ENCODE data around the gene CCDC60.

The CCDC60 gene

GRCh38 chr12:119444462-119445044 lies 110.0 kb downstream of the CCDC60 start:
- DNase-seq (ENCODE audit: low read depth in 1 of 2, low spot score in 1 of 2): peak in 1 of 2 donors; percentile 12

- DNase-seq (ENCODE audit: low read depth in 1 of 2, low spot score in 1 of 2): no peak
Measured at GRCh38 chr12:119446459-119446858, 111.9 kb downstream of the CCDC60 start.

GRCh38 chr12:119447126-119447525 lies 112.6 kb downstream of the CCDC60 start:
- DNase-seq (ENCODE audit: low read depth in 1 of 2, low spot score in 1 of 2): no peak

GRCh38 chr12:119447618-119448017 lies 113.1 kb downstream of the CCDC60 start:
- DNase-seq (ENCODE audit: low read depth in 1 of 2, low spot score in 1 of 2): no peak

GRCh38 chr12:119448611-119449131 lies 114.1 kb downstream of the CCDC60 start:
- no peak for DNase-seq (ENCODE audit: low read depth in 1 of 2, low spot score in 1 of 2)

- no peak for DNase-seq (ENCODE audit: low read depth in 1 of 2, low spot score in 1 of 2)
Measured at GRCh38 chr12:119450771-119451170, 116.2 kb downstream of the CCDC60 start.

GRCh38 chr12:119456824-119457223 lies 122.3 kb downstream of the CCDC60 start:
- DNase-seq (ENCODE audit: low read depth in 1 of 2, low spot score in 1 of 2): no peak

GRCh38 chr12:119457271-119457670 lies 122.7 kb downstream of the CCDC60 start:
- no peak for DNase-seq (ENCODE audit: low read depth in 1 of 2, low spot score in 1 of 2)

GRCh38 chr12:119459481-119459880 lies 125.0 kb downstream of the CCDC60 start:
- DNase-seq (ENCODE audit: low read depth in 1 of 2, low spot score in 1 of 2): no peak

- no peak for DNase-seq (ENCODE audit: low read depth in 1 of 2, low spot score in 1 of 2)
Measured at GRCh38 chr12:119460876-119461275, 126.3 kb downstream of the CCDC60 start.

GRCh38 chr12:119461636-119462214 lies 127.2 kb downstream of the CCDC60 start:
- no peak for DNase-seq (ENCODE audit: low read depth in 1 of 2, low spot score in 1 of 2)

GRCh38 chr12:119463211-119463926 lies 128.8 kb downstream of the CCDC60 start:
- DNase-seq (ENCODE audit: low read depth in 1 of 2, low spot score in 1 of 2): no peak

- DNase-seq (ENCODE audit: low read depth in 1 of 2, low spot score in 1 of 2): no peak
Measured at GRCh38 chr12:119468296-119468695, 133.8 kb downstream of the CCDC60 start.

- no peak for DNase-seq (ENCODE audit: low read depth in 1 of 2, low spot score in 1 of 2)
Measured at GRCh38 chr12:119475650-119476049, 141.1 kb downstream of the CCDC60 start.

GRCh38 chr12:119476951-119477350 lies 142.4 kb downstream of the CCDC60 start:
- no peak for DNase-seq (ENCODE audit: low read depth in 1 of 2, low spot score in 1 of 2)

GRCh38 chr12:119479121-119479561 lies 144.6 kb downstream of the CCDC60 start:
- no peak for DNase-seq (ENCODE audit: low read depth in 1 of 2, low spot score in 1 of 2)

- DNase-seq (ENCODE audit: low read depth in 1 of 2, low spot score in 1 of 2): no peak
Measured at GRCh38 chr12:119480551-119480950, 146.0 kb downstream of the CCDC60 start.

GRCh38 chr12:119486599-119487154 lies 152.1 kb downstream of the CCDC60 start:
- no peak for DNase-seq (ENCODE audit: low read depth in 1 of 2, low spot score in 1 of 2)

- no peak for DNase-seq (ENCODE audit: low read depth in 1 of 2, low spot score in 1 of 2)
Measured at GRCh38 chr12:119491814-119492213, 157.3 kb downstream of the CCDC60 start.

- DNase-seq (ENCODE audit: low read depth in 1 of 2, low spot score in 1 of 2): no peak
Measured at GRCh38 chr12:119500209-119500608, 165.7 kb downstream of the CCDC60 start.

GRCh38 chr12:119501052-119501451 lies 166.5 kb downstream of the CCDC60 start:
- no peak for DNase-seq (ENCODE audit: low read depth in 1 of 2, low spot score in 1 of 2)

GRCh38 chr12:119505001-119505400 lies 170.5 kb downstream of the CCDC60 start:
- no peak for DNase-seq (ENCODE audit: low read depth in 1 of 2, low spot score in 1 of 2)
